Lower leg skin (tissue), 4 donors: ENCODE data around the gene ABITRAM. TPM values are rescaled to one million over a fixed set of nuclear protein-coding genes. Genes with fewer than 3 reads are reported as not detected.

ENCODE experiments used
- DNase-seq, 2 donors: peaks; one replicate each; pipeline ENCODE4 v3.0.0-alpha.2; 2019; ENCODE audit warnings: low spot score in 2 of 2
- H3K4me3 ChIP-seq: fragments of 200-600 bp; sonication (generic); 2 replicates; pipeline ENCODE4 v1.5.1; 2017; ENCODE audit warnings: mild to moderate bottlenecking, low read depth; ENCODE audit not compliant: poor library complexity, severe bottlenecking
- POLR2A ChIP-seq, 2 donors: fragments of 450-650 bp; IDR thresholded peaks; one replicate each; pipeline ENCODE4 v1.6.1; 2016 to 2017; ENCODE audit warnings: antibody characterized with exemption in 2 of 2, mild to moderate bottlenecking in 1 of 2, moderate library complexity in 1 of 2
- WGBS, 2 donors: methylation state at CpG; one replicate each; pipeline ENCODE4 v1.1.5; 2018; 5-methylcytosine and 5-hydroxymethylcytosine counted together
- intact Hi-C: fragments of 100-400 bp; cut with DNase I; formaldehyde crosslinking; loops from one replicate; pipeline ENCODE4 v1.15.0; 2023; ENCODE audit warnings: low total_unique reads
- total RNA-seq, 4 donors: library from RNA; depleted of rRNA; stranded (reverse); fragments of >200 nt; gene quantifications; one replicate each; pipeline ENCODE4 v1.1.0, GENCODE V29; 2016
- TF ChIP-seq, protein P1 (sequence below), 3 donors: fragments of 450-650 bp; IDR thresholded peaks; one replicate each; pipeline ENCODE4 v1.5.1; 2016; ENCODE audit warnings: antibody characterized with exemption in 3 of 3, mild to moderate bottlenecking in 3 of 3, moderate library complexity in 2 of 3

ABITRAM gene
- total RNA-seq, 4 donors from 2014 or later: 9.9 to 16.7 (median 10.1) TPM

DNA sequence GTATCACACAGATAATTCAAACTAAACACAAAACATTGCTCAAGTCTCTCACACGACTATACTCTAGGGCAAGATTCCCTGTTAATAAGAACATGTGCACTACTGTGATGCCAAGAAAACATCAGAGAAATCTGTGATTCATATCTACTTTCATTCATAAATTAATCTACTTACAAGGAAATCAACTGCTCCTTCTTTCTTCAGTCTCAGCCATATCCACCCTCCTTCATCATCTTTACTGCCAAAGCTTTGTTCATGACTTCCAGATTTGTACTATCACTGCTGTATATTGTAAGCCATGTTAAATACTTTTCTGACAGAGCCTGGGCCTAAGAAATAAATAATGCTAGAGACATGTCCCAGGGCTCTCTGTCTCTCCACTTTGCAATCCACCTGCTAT, 44.0 kb downstream of the ABITRAM start:
- no peak overlapping the region for H3K4me3 ChIP-seq
- intact Hi-C loops: no loop called here
- DNase-seq: no peak
- 13 to 21% methylated on average over 1 of the region's 1 CpG for WGBS, 2 donors
- TF ChIP-seq, protein P1, sequence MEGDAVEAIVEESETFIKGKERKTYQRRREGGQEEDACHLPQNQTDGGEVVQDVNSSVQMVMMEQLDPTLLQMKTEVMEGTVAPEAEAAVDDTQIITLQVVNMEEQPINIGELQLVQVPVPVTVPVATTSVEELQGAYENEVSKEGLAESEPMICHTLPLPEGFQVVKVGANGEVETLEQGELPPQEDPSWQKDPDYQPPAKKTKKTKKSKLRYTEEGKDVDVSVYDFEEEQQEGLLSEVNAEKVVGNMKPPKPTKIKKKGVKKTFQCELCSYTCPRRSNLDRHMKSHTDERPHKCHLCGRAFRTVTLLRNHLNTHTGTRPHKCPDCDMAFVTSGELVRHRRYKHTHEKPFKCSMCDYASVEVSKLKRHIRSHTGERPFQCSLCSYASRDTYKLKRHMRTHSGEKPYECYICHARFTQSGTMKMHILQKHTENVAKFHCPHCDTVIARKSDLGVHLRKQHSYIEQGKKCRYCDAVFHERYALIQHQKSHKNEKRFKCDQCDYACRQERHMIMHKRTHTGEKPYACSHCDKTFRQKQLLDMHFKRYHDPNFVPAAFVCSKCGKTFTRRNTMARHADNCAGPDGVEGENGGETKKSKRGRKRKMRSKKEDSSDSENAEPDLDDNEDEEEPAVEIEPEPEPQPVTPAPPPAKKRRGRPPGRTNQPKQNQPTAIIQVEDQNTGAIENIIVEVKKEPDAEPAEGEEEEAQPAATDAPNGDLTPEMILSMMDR (IDR thresholded peaks at IDR 0.05): no peak
- TF ChIP-seq POLR2A (IDR thresholded peaks at IDR 0.05): no peak

DNA sequence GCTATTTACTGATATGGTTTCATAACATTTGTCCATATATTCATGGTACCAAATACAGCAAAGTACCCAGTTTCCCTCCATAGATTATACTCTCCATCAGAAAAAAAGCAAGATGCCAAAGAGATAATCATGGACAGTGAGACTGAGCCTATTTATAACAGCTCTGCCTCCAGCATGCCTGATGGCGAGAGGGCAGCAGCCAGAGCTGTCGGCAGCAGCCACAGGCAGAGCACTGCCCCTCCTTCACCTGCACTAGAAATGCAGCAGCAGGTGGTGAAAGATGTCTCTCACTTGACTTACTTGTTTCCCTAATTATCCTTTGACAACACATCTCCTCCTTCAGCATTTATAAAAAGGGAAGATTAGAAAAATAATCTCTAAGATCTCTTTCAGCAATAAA, 46.7 kb downstream of the ABITRAM start:
- WGBS, 2 donors: 63 to 64% methylated on average over 2 of the region's 2 CpGs
- no peak overlapping the region for H3K4me3 ChIP-seq
- TF ChIP-seq, protein P1 (IDR thresholded peaks at IDR 0.05): no peak
- intact Hi-C loops: no loop called here
- no peak for DNase-seq

DNA sequence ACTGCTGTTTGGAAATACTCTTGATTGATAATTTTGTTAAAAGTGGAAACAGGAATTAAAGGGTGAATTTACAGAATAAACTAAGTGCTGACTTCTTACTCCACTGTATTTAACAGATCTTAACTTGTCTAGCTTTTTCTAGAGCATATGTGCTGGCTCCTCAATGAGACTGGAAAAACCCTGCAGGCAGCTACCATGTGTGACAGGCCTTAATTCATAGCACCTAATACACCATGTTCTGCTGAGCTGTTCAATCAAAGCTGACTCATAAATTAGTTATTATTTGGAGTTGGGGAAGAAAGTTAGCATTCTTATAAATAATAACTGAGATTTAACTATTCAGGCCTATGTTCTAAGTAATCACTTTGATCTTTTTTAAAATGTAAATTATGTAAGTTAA, 49.7 kb downstream of the ABITRAM start:
- H3K4me3 ChIP-seq: no peak overlapping the region
- DNase-seq: no peak
- TF ChIP-seq, protein P1 (IDR thresholded peaks at IDR 0.05): no peak
- no peak for TF ChIP-seq POLR2A (IDR thresholded peaks at IDR 0.05)
- intact Hi-C loops: no loop called here

Other genes with a start within 250 kb of the ABITRAM start
- gene ACTL7B, start 78.4 kb upstream of the ABITRAM start, total RNA-seq: not detected
- not detected for gene ACTL7A, start 72.1 kb upstream of the ABITRAM start, total RNA-seq
- 10 to 100 TPM in 3 of 4 donors, 1 to 10 TPM in 1; 10.0 to 27.2 (median 19.1) TPM for gene ELP1, start 276 bp upstream of the ABITRAM start, total RNA-seq
- gene CTNNAL1, start 79.1 kb downstream of the ABITRAM start, total RNA-seq: 10 to 100 TPM; 15.1 to 21.7 (median 17.6) TPM
- 10 to 100 TPM; 35.0 to 57.7 (median 51.1) TPM for gene TMEM245, start 185.5 kb downstream of the ABITRAM start, total RNA-seq
- gene FRRS1L, start 232.8 kb downstream of the ABITRAM start, total RNA-seq: under 1 TPM in 2 of 4 donors, not detected in 2; 0.05 to 0.42 TPM